Erythroblast (primary cell): ENCODE results near the gene C1QTNF4.

ENCODE experiments used
- GATA1 ChIP-seq: IDR thresholded peaks from 2 replicates; pipeline ENCODE4 v1.6.1; 2011; ENCODE audit warnings: low read depth, mild to moderate bottlenecking, control low read depth, low read length, moderate library complexity
- POLR2A ChIP-seq: IDR thresholded peaks from 2 replicates; pipeline ENCODE4 v1.6.1; 2011; ENCODE audit warnings: mild to moderate bottlenecking, low read length

DNA sequence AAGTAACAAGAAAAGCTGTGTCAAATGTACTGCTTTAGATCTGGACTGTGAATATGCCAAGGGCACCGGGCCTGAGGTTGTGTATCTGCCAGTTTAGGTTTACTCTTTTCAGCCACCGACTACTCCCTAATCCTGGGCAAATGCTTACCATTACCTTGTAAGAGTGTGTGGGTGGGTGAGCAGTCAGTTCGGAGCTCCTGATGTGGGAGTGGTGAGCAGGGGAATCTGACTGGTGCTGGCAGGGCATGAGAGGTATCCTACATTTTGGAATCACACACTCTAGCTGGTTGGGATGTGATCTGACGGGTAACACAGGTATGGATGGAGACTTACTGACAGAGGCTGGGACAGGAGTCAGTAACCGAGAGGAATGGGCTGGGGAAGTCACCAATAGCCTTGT lies 10.4 kb downstream of the C1QTNF4 start:
- TF ChIP-seq POLR2A (no peak), GATA1 (no peak)
